ENCODE data around the gene CIZ1. TPM values are rescaled to one million over a fixed set of nuclear protein-coding genes. Genes with fewer than 3 reads are reported as not detected.
"Not testable (repeated sequence)": the region's sequence is repeated elsewhere in the genome, so short reads cannot be mapped to it uniquely, and the experiment has no call there.

CIZ1 gene
- total and polyA plus RNA-seq, 2 experiments from 2014 or later, result 95.0 to 105 TPM

DNA sequence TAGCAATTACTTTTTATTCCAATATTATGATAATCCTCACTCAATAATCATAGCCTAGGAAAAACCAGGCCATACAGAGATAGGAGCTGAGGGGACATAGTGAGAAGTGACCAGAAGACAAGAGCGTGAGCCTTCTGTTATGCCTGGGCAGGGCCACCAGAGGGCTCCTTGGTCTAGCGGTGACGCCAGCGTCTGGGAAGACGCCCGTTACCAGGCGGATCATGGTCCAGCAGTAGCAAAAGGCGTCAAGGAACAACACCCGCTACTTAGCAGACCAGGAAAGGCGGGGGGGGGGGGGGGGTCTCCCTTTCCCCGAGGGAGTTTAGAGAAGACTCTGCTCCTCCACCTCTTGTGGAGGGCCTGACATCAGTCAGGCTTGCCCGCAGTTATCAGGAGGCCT is 9.9 kb downstream of the CIZ1 start:
- DNase-seq (ENCODE audit: low read depth in 1 of 2, low spot score in 1 of 2), result peak; percentile 39 to 60
- peaks cover 52% of the 10 kb centered on the region for H3K36me3 ChIP-seq

GRCh38 chr9:128180447-128180846 is 10.9 kb downstream of the CIZ1 start:
- TF ChIP-seq, protein P1, sequence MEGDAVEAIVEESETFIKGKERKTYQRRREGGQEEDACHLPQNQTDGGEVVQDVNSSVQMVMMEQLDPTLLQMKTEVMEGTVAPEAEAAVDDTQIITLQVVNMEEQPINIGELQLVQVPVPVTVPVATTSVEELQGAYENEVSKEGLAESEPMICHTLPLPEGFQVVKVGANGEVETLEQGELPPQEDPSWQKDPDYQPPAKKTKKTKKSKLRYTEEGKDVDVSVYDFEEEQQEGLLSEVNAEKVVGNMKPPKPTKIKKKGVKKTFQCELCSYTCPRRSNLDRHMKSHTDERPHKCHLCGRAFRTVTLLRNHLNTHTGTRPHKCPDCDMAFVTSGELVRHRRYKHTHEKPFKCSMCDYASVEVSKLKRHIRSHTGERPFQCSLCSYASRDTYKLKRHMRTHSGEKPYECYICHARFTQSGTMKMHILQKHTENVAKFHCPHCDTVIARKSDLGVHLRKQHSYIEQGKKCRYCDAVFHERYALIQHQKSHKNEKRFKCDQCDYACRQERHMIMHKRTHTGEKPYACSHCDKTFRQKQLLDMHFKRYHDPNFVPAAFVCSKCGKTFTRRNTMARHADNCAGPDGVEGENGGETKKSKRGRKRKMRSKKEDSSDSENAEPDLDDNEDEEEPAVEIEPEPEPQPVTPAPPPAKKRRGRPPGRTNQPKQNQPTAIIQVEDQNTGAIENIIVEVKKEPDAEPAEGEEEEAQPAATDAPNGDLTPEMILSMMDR (IDR thresholded peaks at IDR 0.05; ENCODE audit: low read depth, low read length), result no peak
- H3K4me1 ChIP-seq (ENCODE audit: low read depth), result no peaks in the 10 kb centered on the region
- no peak for DNase-seq (ENCODE audit: low read depth in 1 of 2, low spot score in 1 of 2)
- no peak overlapping the region for H3K4me3 ChIP-seq
- no peak overlapping the region for H3K27ac ChIP-seq
- peaks cover 63% of the 10 kb centered on the region for H3K36me3 ChIP-seq
- H3K27me3 ChIP-seq, result no peaks in the 10 kb centered on the region
- no peaks in the 10 kb centered on the region for H3K9me3 ChIP-seq (ENCODE audit: low read depth)

More for the DNA sequence above, 9.9 kb downstream of the CIZ1 start:
- TF ChIP-seq, protein P1 (IDR thresholded peaks at IDR 0.05; ENCODE audit: low read depth, low read length), result peak; percentile 45
- not testable (repeated sequence) for H3K27ac ChIP-seq; H3K4me3 ChIP-seq; H3K4me1 ChIP-seq (ENCODE audit: low read depth); H3K27me3 ChIP-seq; H3K9me3 ChIP-seq (ENCODE audit: low read depth)

- Histone ChIP-seq H3K4me3 (no peak overlapping the region), H3K9me3 (ENCODE audit: low read depth) (no peaks in the 10 kb centered on the region), H3K27ac (no peak overlapping the region), H3K4me1 (ENCODE audit: low read depth) (no peaks in the 10 kb centered on the region), H3K36me3 (peaks cover 65% of the 10 kb centered on the region), H3K27me3 (no peaks in the 10 kb centered on the region)
- TF ChIP-seq, protein P1 (IDR thresholded peaks at IDR 0.05; ENCODE audit: low read depth, low read length), result no peak
- no peak for DNase-seq (ENCODE audit: low read depth in 1 of 2, low spot score in 1 of 2)
These were observed 11.4 kb downstream of the CIZ1 start for GRCh38 chr9:128180001-128180400.

- Histone ChIP-seq H3K27me3 (no peaks in the 10 kb centered on the region), H3K9me3 (ENCODE audit: low read depth) (no peaks in the 10 kb centered on the region), H3K4me1 (ENCODE audit: low read depth) (no peaks in the 10 kb centered on the region), H3K36me3 (peaks cover 62% of the 10 kb centered on the region), H3K4me3 (no peak overlapping the region), H3K27ac (no peak overlapping the region)
- TF ChIP-seq, protein P1 (IDR thresholded peaks at IDR 0.05; ENCODE audit: low read depth, low read length), result no peak
- DNase-seq (ENCODE audit: low read depth in 1 of 2, low spot score in 1 of 2), result no peak
These were observed 12.5 kb downstream of the CIZ1 start for GRCh38 chr9:128178806-128179431.

GRCh38 chr9:128175726-128176125 is 15.6 kb downstream of the CIZ1 start:
- H3K27ac ChIP-seq, result no peak overlapping the region

More at GRCh38 chr9:128175726-128176125, 15.6 kb downstream of the CIZ1 start:
- Histone ChIP-seq H3K9me3 (ENCODE audit: low read depth) (no peaks in the 10 kb centered on the region), H3K4me3 (no peak overlapping the region), H3K36me3 (peaks cover 61% of the 10 kb centered on the region), H3K27me3 (no peaks in the 10 kb centered on the region), H3K4me1 (ENCODE audit: low read depth) (no peaks in the 10 kb centered on the region)
- TF ChIP-seq, protein P1 (IDR thresholded peaks at IDR 0.05; ENCODE audit: low read depth, low read length), result no peak
- no peak for DNase-seq (ENCODE audit: low read depth in 1 of 2, low spot score in 1 of 2)
